B cell (primary cell): ENCODE measurements around the gene RAI14. TPM values are rescaled to one million over a fixed set of nuclear protein-coding genes. Genes with fewer than 3 reads are reported as not detected.

Experiments
- ATAC-seq: fragments of 200-7000 bp; cut with Tn5 transposase; one replicate; pipeline ENCODE4 v1.10.0; 2021; ENCODE audit warnings: low read depth, mild to moderate bottlenecking, moderate number of reproducible peaks, moderate library complexity
- CTCF ChIA-PET: fragments of 350-600 bp; sonication (Branson Sonifier 250); formaldehyde crosslinking; loops from one replicate; lab custom pipeline; 2021; ENCODE audit warnings: antibody characterized with exemption, inconsistent platforms; lab: Charles Lee
- POLR2A ChIA-PET: fragments of 350-600 bp; sonication (Branson Sonifier 250); formaldehyde crosslinking; loops from one replicate; lab custom pipeline; 2021; ENCODE audit warnings: antibody characterized with exemption; lab: Charles Lee
- DNase-seq: peaks from one replicate; pipeline ENCODE4 v3.0.0; 2013
- H2AFZ ChIP-seq: 2 replicates; pipeline ENCODE4 v1.6.1; 2012; ENCODE audit warnings: mild to moderate bottlenecking, low read depth, low read length; ENCODE audit not compliant: insufficient read depth, poor library complexity, severe bottlenecking
- H3K27ac ChIP-seq, 2 donors: 1 replicate in 1 of 2; 2 replicates in 1 of 2; pipeline ENCODE4 v1.5.1; 2012 to 2013; ENCODE audit warnings: low read length in 2 of 2, mild to moderate bottlenecking in 2 of 2, moderate library complexity in 1 of 2
- H3K27me3 ChIP-seq, 4 experiments: fragments of 200-600 bp in 1 of 4; sonication (generic) in 1 of 4; replicated peaks in 1 of 4; 1 replicate in 2 of 4; 2 replicates in 2 of 4; pipeline versions ENCODE4 v1.6.1 to v1.7.0; 2013 to 2016; ENCODE audit warnings: low read length in 3 of 4, mild to moderate bottlenecking in 2 of 4, mixed read lengths in 1 of 4, moderate library complexity in 1 of 4; ENCODE audit not compliant: insufficient read depth in 4 of 4, control insufficient read depth in 3 of 4; ENCODE audit errors: control extremely low read depth in 1 of 4
- H3K36me3 ChIP-seq, 2 experiments: replicated peaks in 1 of 2; 1 replicate in 1 of 2; 2 replicates in 1 of 2; pipeline versions ENCODE4 v1.6.1 to v1.7.1; 2013; ENCODE audit warnings: low read length in 1 of 2; ENCODE audit not compliant: insufficient read depth in 2 of 2, control insufficient read depth in 1 of 2; ENCODE audit errors: control extremely low read depth in 1 of 2, extremely low read depth in 1 of 2
- H3K4me1 ChIP-seq, 2 donors: fragments of 200-600 bp in 1 of 2; sonication (generic) in 1 of 2; 1 replicate in 1 of 2; 2 replicates in 1 of 2; pipeline versions ENCODE4 v1.5.1 to v1.6.1; 2013 to 2017; ENCODE audit warnings: low read length in 2 of 2; ENCODE audit not compliant: control insufficient read depth in 2 of 2, insufficient read depth in 2 of 2
- H3K4me2 ChIP-seq: replicated peaks from 2 replicates; pipeline ENCODE3; 2012; ENCODE audit warnings: mild to moderate bottlenecking, low read depth, low read length; ENCODE audit not compliant: poor library complexity, severe bottlenecking
- H3K4me3 ChIP-seq, 5 experiments: fragments of 200-600 bp in 1 of 5; sonication (generic) in 1 of 5; 1 replicate in 3 of 5; 2 replicates in 2 of 5; pipeline versions ENCODE4 v1.5.1 to v1.7.0; 2011 to 2016; ENCODE audit warnings: low read length in 4 of 5, mild to moderate bottlenecking in 4 of 5, low read depth in 2 of 5, control low read depth in 1 of 5, moderate library complexity in 1 of 5; ENCODE audit not compliant: insufficient read depth in 1 of 5; ENCODE audit errors: control extremely low read depth in 1 of 5, extremely low read depth in 1 of 5
- H3K79me2 ChIP-seq: fragments of 200-600 bp; sonication (generic); one replicate; pipeline ENCODE4 v1.6.0; 2016; ENCODE audit warnings: low read length; ENCODE audit not compliant: control insufficient read depth, insufficient read depth
- H3K9ac ChIP-seq: fragments of 200-600 bp; sonication (generic); 2 replicates; pipeline ENCODE4 v1.6.1; 2017; ENCODE audit warnings: mild to moderate bottlenecking, low read length, moderate library complexity
- H3K9me3 ChIP-seq, 3 donors: one replicate each; pipeline versions ENCODE4 v1.6.1 to v1.7.1; 2013; ENCODE audit warnings: low read length in 2 of 3; ENCODE audit not compliant: control insufficient read depth in 2 of 3, insufficient read depth in 1 of 3; ENCODE audit errors: control extremely low read depth in 1 of 3
- H4K20me1 ChIP-seq: 2 replicates; pipeline ENCODE4 v1.6.0; 2012; ENCODE audit warnings: mild to moderate bottlenecking, low read length; ENCODE audit not compliant: insufficient read depth, control insufficient read depth, poor library complexity, severe bottlenecking
- H3K27ac Mint-ChIP-seq: one replicate; pipeline ENCODE4 v1.8.0; 2021; ENCODE audit warnings: mixed read lengths
- H3K27me3 Mint-ChIP-seq: one replicate; pipeline ENCODE4 v1.8.0; 2021; ENCODE audit warnings: mixed read lengths
- H3K4me1 Mint-ChIP-seq: one replicate; pipeline ENCODE4 v1.8.0; 2021; ENCODE audit warnings: mixed read lengths
- H3K4me3 Mint-ChIP-seq: one replicate; pipeline ENCODE4 v1.8.0; 2021; ENCODE audit warnings: mixed read lengths
- H3K9me3 Mint-ChIP-seq: one replicate; pipeline ENCODE4 v1.8.0; 2022; ENCODE audit warnings: mixed read lengths; ENCODE audit not compliant: insufficient read depth
- CTCF ChIP-seq: fragments of 200-600 bp; IDR thresholded peaks from one replicate; pipeline ENCODE4 v1.8.0; 2022; ENCODE audit warnings: antibody characterized with exemption, mild to moderate bottlenecking
- EZH2 ChIP-seq: IDR thresholded peaks from 2 replicates; pipeline ENCODE4 v1.6.1; 2012; ENCODE audit warnings: borderline replicate concordance, low read depth, mild to moderate bottlenecking, moderate library complexity, low read length; ENCODE audit not compliant: insufficient read depth, poor library complexity, severe bottlenecking
- WGBS: methylation state at CpG from one replicate; pipeline ENCODE4 v1.1.5; 2013; ENCODE audit warnings: missing lambda C conversion rate; ENCODE audit not compliant: insufficient coverage; 5-methylcytosine and 5-hydroxymethylcytosine counted together
- intact Hi-C: fragments of 100-400 bp; cut with micrococcal nuclease; formaldehyde crosslinking; loops from one replicate; pipeline ENCODE4 v1.10.0; 2022
- polyA plus RNA-seq: library from polyadenylated mRNA; depleted of rRNA; stranded (reverse); fragments of >200 nt; gene quantifications from 2 replicates; pipeline ENCODE4 v1.2.3, GENCODE V29; 2012
- total RNA-seq, 2 donors: library from RNA; stranded (reverse); fragments of 120-200 nt in 1 of 2; gene quantifications; 1 replicate in 1 of 2; 2 replicates in 1 of 2; pipeline versions ENCODE4 v1.2.3 to v1.2.4, GENCODE V29; 2013 to 2022

RAI14 gene
- total and polyA plus RNA-seq, 2 donors (not counting 1 experiment from before 2014, with no cell fraction given) = 0.55 to 1.9 TPM

GRCh38 chr5:34820593-34820992 is 164.5 kb downstream of the RAI14 start:
- Histone ChIP-seq H3K9me3 (no peaks in the 10 kb centered on the region), H3K9ac (no peak overlapping the region), H3K79me2 (no peaks in the 10 kb centered on the region), H3K4me3 (no peak overlapping the region), H4K20me1 (no peaks in the 10 kb centered on the region), H2AFZ (no peak overlapping the region), H3K4me1 (no peaks in the 10 kb centered on the region), H3K36me3 (no peaks in the 10 kb centered on the region), H3K4me2 (no peak overlapping the region), H3K27me3 (no peaks in the 10 kb centered on the region), H3K27ac (no peak overlapping the region)
- TF ChIP-seq EZH2 (no peak), CTCF (no peak)
- CTCF ChIA-PET = no interaction called here
- H3K9me3 Mint-ChIP-seq = no peaks in the 10 kb centered on the region
- no peak overlapping the region for H3K27ac Mint-ChIP-seq
- no peaks in the 10 kb centered on the region for H3K4me1 Mint-ChIP-seq
- no peak for DNase-seq
- H3K27me3 Mint-ChIP-seq = peaks cover 8% of the 10 kb centered on the region
- POLR2A ChIA-PET = no interaction called here
- WGBS = 75% methylated on average over 1 of the region's 1 CpG
- intact Hi-C loops = no loop called here
- H3K4me3 Mint-ChIP-seq = no peak overlapping the region
- no peak for ATAC-seq

GRCh38 chr5:34822956-34823715 is 167.0 kb downstream of the RAI14 start:
- TF ChIP-seq EZH2 = no peak
- TF ChIP-seq CTCF = no peak
- DNase-seq (no peak), ATAC-seq (no peak)
- H3K4me3 ChIP-seq = no peak overlapping the region
- Mint-ChIP-seq H3K9me3 (no peaks in the 10 kb centered on the region), H3K4me1 (peaks cover 3% of the 10 kb centered on the region), H3K27ac (no peak overlapping the region), H3K27me3 (peaks cover 11% of the 10 kb centered on the region), H3K4me3 (no peak overlapping the region)
- H3K27me3 ChIP-seq = no peaks in the 10 kb centered on the region
- H3K27ac ChIP-seq = no peak overlapping the region
- H3K79me2 ChIP-seq = no peaks in the 10 kb centered on the region
- no peak overlapping the region for H3K4me2 ChIP-seq
- 95% methylated on average over 8 of the region's 8 CpGs for WGBS
- H3K36me3 ChIP-seq = no peaks in the 10 kb centered on the region
- H3K9ac ChIP-seq = no peak overlapping the region
- H3K4me1 ChIP-seq = peaks cover 0 to 3% of the 10 kb centered on the region in 2 donors
- ChIA-PET CTCF (no interaction called here), POLR2A (no interaction called here)
- no peaks in the 10 kb centered on the region for H3K9me3 ChIP-seq
- H2AFZ ChIP-seq = no peak overlapping the region
- intact Hi-C loops = no loop called here
- H4K20me1 ChIP-seq = no peaks in the 10 kb centered on the region
